ENCODE results near the gene PCNT.
"Not testable (repeated sequence)": the region's sequence is repeated elsewhere in the genome, so short reads cannot be mapped to it uniquely, and the experiment has no call there.

PCNT gene

GRCh38 chr21:46357684-46358425 lies 33.9 kb downstream of the PCNT start:
- DNase-seq (ENCODE audit: low spot score) = no peak

GRCh38 chr21:46361176-46361575 lies 37.2 kb downstream of the PCNT start:
- no peak for DNase-seq (ENCODE audit: low spot score)

DNA sequence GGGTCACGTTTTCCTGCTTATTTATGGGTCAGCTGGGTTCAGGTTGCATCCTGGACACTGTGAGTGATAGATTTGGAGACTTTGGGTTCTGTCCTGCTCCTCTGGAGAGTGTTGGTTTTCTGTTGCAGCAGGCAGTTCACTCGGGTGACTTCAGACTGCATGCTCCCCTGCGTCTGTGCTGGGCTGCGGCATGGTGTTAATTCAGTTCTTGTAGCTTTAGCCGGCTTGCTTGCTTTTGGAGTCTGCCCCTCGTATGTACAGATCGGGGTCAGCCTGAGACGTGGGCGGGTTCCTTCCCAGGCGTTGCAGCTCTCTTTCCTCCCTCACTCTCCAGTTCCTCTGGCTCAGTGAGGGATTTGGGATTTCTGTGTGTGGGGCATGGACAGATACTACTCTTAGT lies 38.0 kb downstream of the PCNT start:
- no peak for DNase-seq (ENCODE audit: low spot score)

GRCh38 chr21:46362946-46363345 lies 39.0 kb downstream of the PCNT start:
- no peak for DNase-seq (ENCODE audit: low spot score)

- no peak for DNase-seq (ENCODE audit: low spot score)
These were observed 39.7 kb downstream of the PCNT start for GRCh38 chr21:46363698-46364097.

GRCh38 chr21:46366091-46366490 lies 42.1 kb downstream of the PCNT start:
- no peak for DNase-seq (ENCODE audit: low spot score)

GRCh38 chr21:46366561-46366960 lies 42.6 kb downstream of the PCNT start:
- no peak for DNase-seq (ENCODE audit: low spot score)

DNA sequence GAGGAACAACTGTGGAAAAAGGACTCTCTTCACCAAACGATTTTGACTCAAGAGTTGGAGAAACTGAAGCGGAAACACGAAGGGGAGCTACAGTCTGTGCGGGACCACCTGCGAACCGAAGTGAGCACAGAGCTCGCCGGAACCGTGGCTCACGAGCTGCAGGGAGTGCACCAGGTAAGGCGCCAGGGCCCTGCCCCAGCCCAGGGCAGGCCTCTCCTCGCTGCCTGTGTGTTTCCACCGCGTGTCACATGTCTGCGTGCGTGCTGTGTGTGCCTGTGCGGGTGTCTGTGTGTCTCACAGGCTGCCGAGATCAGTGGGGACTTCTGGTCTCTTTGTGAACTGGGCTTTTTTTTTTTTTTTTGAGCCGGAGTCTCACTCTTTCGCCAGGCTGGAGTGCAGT lies 43.0 kb downstream of the PCNT start:
- DNase-seq (ENCODE audit: low spot score) = no peak

DNA sequence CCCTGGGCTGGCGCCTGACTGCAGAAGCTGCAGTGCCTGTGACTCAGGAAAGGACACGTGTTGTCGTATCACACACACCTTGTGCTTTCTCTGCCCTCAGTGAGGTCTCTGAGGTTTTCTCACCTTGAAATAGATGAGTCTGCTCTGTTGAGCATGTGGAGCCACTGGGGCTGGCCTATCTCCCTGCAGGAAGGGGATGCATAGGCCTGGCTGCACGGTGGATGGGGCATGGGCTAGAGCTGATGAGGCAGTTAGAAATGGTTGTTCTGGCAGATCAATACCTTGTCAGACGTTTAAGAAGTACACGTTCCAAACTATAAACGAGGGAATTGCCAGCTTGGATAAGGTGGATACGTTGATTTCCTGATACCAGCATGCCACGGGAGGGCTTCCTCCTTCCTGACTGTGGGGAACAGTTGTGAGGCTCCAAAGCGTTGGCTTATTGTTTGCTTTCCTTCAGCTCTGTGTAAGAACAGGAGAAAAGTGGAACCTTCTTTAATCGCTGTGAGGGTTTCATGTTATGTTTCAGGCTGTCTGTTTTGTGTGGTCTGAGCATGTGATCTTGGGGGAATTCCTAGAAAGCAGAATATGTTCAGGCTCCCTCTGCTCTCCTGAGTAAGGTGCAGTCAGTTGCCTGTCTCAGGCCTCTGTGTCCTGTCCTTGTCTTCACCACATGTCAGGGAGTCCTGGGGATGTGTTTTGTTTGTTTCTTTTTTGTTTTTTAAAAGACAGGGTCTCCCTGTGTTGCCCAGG lies 44.8 kb downstream of the PCNT start:
- no peak for DNase-seq (ENCODE audit: low spot score)

GRCh38 chr21:46369520-46370235 lies 45.7 kb downstream of the PCNT start:
- no peak for DNase-seq (ENCODE audit: low spot score)

GRCh38 chr21:46371204-46372013 lies 47.5 kb downstream of the PCNT start:
- no peak for DNase-seq (ENCODE audit: low spot score)

DNA sequence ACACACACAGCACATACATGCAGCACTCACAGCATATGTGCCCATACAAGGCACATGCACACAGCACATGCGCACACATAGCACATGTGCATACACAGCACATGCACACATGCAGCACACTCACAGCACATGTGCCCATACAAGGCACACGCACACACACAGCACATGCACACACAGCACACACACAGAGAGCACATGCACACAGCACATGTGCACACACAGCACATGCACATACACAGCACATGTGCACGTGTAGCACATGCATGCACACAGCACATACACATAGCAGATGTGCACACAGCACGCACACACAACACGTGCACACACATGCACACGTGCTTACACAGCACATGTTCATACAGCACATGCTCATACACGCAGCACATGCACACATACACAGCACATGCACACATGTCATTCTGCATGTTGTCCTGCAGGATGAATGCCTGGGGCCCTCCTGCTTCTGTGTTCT lies 48.1 kb downstream of the PCNT start:
- DNase-seq (ENCODE audit: low spot score) = no peak

- DNase-seq (ENCODE audit: low spot score) = not testable (repeated sequence)
These were observed 49.0 kb downstream of the PCNT start for GRCh38 chr21:46372947-46373346.

GRCh38 chr21:46374761-46375389 lies 50.9 kb downstream of the PCNT start:
- no peak for DNase-seq (ENCODE audit: low spot score)

GRCh38 chr21:46375560-46376230 lies 51.7 kb downstream of the PCNT start:
- no peak for DNase-seq (ENCODE audit: low spot score)

GRCh38 chr21:46376231-46376628 lies 52.3 kb downstream of the PCNT start:
- DNase-seq (ENCODE audit: low spot score) = no peak

DNA sequence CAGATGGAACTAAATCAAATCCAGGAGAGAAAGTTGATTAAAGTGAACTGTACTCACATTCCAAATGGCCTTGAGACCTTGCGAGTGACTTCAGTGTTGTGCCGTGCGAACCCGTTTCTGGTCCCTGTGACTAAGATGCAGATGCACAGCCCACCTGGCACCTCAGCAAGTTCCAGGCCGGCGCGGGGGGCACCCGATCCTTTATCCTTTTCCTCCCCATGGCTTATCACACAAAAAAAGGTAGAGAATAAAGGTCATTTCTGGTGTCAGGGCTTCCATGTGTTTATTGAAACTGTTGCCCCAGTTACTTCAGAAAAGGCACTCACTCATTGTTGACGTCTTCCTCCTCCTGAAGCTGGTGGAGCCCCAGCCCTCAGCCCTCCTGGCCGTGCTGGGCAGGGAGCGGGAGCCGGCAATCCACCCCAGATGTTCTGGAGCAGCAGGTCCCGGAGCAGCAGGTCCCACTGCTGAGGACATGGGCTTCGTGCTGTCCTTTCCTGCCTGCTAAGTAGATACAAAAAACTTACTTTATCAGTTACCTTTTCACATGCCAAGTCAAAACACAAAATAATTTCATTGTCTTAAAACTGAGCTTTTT lies 53.0 kb downstream of the PCNT start:
- no peak for DNase-seq (ENCODE audit: low spot score)

- no peak for DNase-seq (ENCODE audit: low spot score)
These were observed 53.8 kb downstream of the PCNT start for GRCh38 chr21:46377789-46378188.

GRCh38 chr21:46379105-46379504 lies 55.1 kb downstream of the PCNT start:
- DNase-seq (ENCODE audit: low spot score) = no peak

GRCh38 chr21:46379691-46380090 lies 55.7 kb downstream of the PCNT start:
- no peak for DNase-seq (ENCODE audit: low spot score)

DNA sequence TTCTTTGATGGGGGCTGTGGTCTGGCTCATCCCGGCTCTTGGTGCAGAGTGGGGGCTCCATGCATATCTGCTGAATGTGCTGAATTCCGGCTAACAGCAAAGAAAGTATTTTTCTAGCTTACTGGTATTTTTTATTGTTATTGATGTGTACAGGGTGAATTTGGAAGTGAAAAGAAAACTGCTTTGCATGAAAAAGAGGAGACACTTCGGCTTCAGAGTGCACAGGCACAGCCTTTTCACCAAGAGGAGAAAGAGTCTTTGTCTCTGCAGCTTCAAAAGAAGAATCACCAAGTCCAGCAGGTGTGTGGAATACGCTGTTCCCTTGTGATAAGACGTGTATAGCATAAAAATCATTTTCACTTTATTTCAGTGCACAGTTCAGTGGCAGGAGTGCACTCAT lies 57.6 kb downstream of the PCNT start:
- no peak for DNase-seq (ENCODE audit: low spot score)

Measured in AG08396 (cell line).